ENCODE data around the gene MAN1A2. TPM values are rescaled to one million over a fixed set of nuclear protein-coding genes. Genes with fewer than 3 reads are reported as not detected.
"Not testable (repeated sequence)": the region's sequence is repeated elsewhere in the genome, so short reads cannot be mapped to it uniquely, and the experiment has no call there.

The MAN1A2 gene
- total RNA-seq, 2 experiments from 2014 or later = 18.3 to 22.5 TPM

GRCh38 chr1:117473063-117473462 is 105.8 kb downstream of the MAN1A2 start:
- Mint-ChIP-seq H3K27ac (no peak overlapping the region), H3K9me3 (peaks cover 5% of the 10 kb centered on the region), H3K27me3 (no peaks in the 10 kb centered on the region), H3K36me3 (peaks cover 40% of the 10 kb centered on the region), H3K4me1 (ENCODE audit: low read depth) (no peaks in the 10 kb centered on the region), H3K4me3 (no peak overlapping the region)
- ChIA-PET CTCF (no interaction called here), POLR2A (interaction anchor here (0.6 kb wide), 1 partner anchor 308 kb away, joined by 3 read pairs; no protein-coding TSS in a partner anchor)
- intact Hi-C loops (cut with micrococcal nuclease) = no loop called here
- DNase-seq = no peak

GRCh38 chr1:117475495-117475894 is 108.2 kb downstream of the MAN1A2 start:
- H3K9me3 Mint-ChIP-seq; H3K27ac Mint-ChIP-seq; DNase-seq; H3K4me1 Mint-ChIP-seq (ENCODE audit: low read depth); H3K4me3 Mint-ChIP-seq; POLR2A ChIA-PET; CTCF ChIA-PET; intact Hi-C loops (cut with micrococcal nuclease); H3K27me3 Mint-ChIP-seq: not testable (repeated sequence)
- H3K36me3 Mint-ChIP-seq = peaks cover 42% of the 10 kb centered on the region

GRCh38 chr1:117479086-117479485 is 111.8 kb downstream of the MAN1A2 start:
- POLR2A ChIA-PET = no interaction called here
- no peak overlapping the region for H3K27ac Mint-ChIP-seq
- H3K27me3 Mint-ChIP-seq = no peaks in the 10 kb centered on the region
- no peaks in the 10 kb centered on the region for H3K4me1 Mint-ChIP-seq (ENCODE audit: low read depth)
- peaks cover 5% of the 10 kb centered on the region for H3K9me3 Mint-ChIP-seq
- DNase-seq = no peak
- CTCF ChIA-PET = no interaction called here
- intact Hi-C loops (cut with micrococcal nuclease) = no loop called here
- H3K36me3 Mint-ChIP-seq = peaks cover 58% of the 10 kb centered on the region
- H3K4me3 Mint-ChIP-seq = no peak overlapping the region

GRCh38 chr1:117481410-117481809 is 114.2 kb downstream of the MAN1A2 start:
- Mint-ChIP-seq H3K27me3 (no peaks in the 10 kb centered on the region), H3K4me3 (no peak overlapping the region), H3K36me3 (peaks cover 41% of the 10 kb centered on the region), H3K27ac (no peak overlapping the region), H3K9me3 (no peaks in the 10 kb centered on the region), H3K4me1 (ENCODE audit: low read depth) (no peaks in the 10 kb centered on the region)
- ChIA-PET POLR2A (no interaction called here), CTCF (no interaction called here)
- intact Hi-C loops (cut with micrococcal nuclease) = no loop called here
- no peak for DNase-seq

GRCh38 chr1:117493906-117494305 is 126.7 kb downstream of the MAN1A2 start:
- Mint-ChIP-seq H3K9me3 (no peaks in the 10 kb centered on the region), H3K27ac (no peak overlapping the region), H3K4me1 (ENCODE audit: low read depth) (no peaks in the 10 kb centered on the region), H3K4me3 (no peak overlapping the region), H3K27me3 (no peaks in the 10 kb centered on the region), H3K36me3 (peaks cover 4% of the 10 kb centered on the region)
- DNase-seq = no peak
- ChIA-PET CTCF (interaction anchor here (0.7 kb wide), 1 partner anchor 260 kb away, joined by 3 read pairs; no protein-coding TSS in a partner anchor), POLR2A (no interaction called here)
- intact Hi-C loops (cut with micrococcal nuclease) = loop anchor here (10.0 kb wide), 1 partner anchor 179 kb away; no protein-coding TSS in a partner anchor

GRCh38 chr1:117495068-117495467 is 127.8 kb downstream of the MAN1A2 start:
- Mint-ChIP-seq H3K9me3 (no peaks in the 10 kb centered on the region), H3K36me3 (peaks cover 4% of the 10 kb centered on the region), H3K27me3 (no peaks in the 10 kb centered on the region), H3K4me3 (no peak overlapping the region), H3K27ac (no peak overlapping the region), H3K4me1 (ENCODE audit: low read depth) (no peaks in the 10 kb centered on the region)
- DNase-seq = no peak
- intact Hi-C loops (cut with micrococcal nuclease) = loop anchor here (10.0 kb wide), 1 partner anchor 180 kb away; no protein-coding TSS in a partner anchor
- ChIA-PET CTCF (no interaction called here), POLR2A (no interaction called here)

DNA sequence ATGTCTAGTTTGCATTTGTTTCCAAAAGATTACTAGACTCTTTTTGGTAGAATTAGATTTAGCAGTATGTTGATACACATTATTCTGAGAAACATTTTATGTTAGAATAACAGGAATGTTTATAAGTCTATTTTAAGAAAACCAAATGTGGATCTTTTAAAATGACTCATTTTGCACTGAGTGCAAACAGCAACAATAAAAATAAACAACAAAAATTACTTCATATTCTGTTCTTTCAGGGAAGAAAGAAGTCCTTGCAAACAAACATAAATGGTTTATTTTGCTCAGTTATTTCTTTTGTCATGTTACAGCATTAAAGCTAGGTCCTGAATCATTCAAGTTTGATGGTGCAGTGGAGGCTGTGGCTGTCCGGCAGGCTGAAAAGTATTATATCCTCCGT is 131.8 kb downstream of the MAN1A2 start:
- H3K27ac Mint-ChIP-seq = no peak overlapping the region
- peaks cover 6% of the 10 kb centered on the region for H3K36me3 Mint-ChIP-seq
- ChIA-PET CTCF (no interaction called here), POLR2A (no interaction called here)
- no peak for DNase-seq
- H3K4me3 Mint-ChIP-seq = no peak overlapping the region
- H3K9me3 Mint-ChIP-seq = no peaks in the 10 kb centered on the region
- intact Hi-C loops (cut with micrococcal nuclease) = loop anchor here (10.0 kb wide), 1 partner anchor 184 kb away; no protein-coding TSS in a partner anchor
- H3K4me1 Mint-ChIP-seq (ENCODE audit: low read depth) = no peaks in the 10 kb centered on the region
- H3K27me3 Mint-ChIP-seq = no peaks in the 10 kb centered on the region

- peaks cover 6% of the 10 kb centered on the region for H3K36me3 Mint-ChIP-seq
- POLR2A ChIA-PET = no interaction called here
- intact Hi-C loops (cut with micrococcal nuclease) = no loop called here
- H3K9me3 Mint-ChIP-seq = no peaks in the 10 kb centered on the region
- no peak for DNase-seq
- no peak overlapping the region for H3K4me3 Mint-ChIP-seq
- CTCF ChIA-PET = no interaction called here
- no peaks in the 10 kb centered on the region for H3K4me1 Mint-ChIP-seq (ENCODE audit: low read depth)
- no peak overlapping the region for H3K27ac Mint-ChIP-seq
- H3K27me3 Mint-ChIP-seq = no peaks in the 10 kb centered on the region
Measured at GRCh38 chr1:117500584-117500983, 133.3 kb downstream of the MAN1A2 start.

DNA sequence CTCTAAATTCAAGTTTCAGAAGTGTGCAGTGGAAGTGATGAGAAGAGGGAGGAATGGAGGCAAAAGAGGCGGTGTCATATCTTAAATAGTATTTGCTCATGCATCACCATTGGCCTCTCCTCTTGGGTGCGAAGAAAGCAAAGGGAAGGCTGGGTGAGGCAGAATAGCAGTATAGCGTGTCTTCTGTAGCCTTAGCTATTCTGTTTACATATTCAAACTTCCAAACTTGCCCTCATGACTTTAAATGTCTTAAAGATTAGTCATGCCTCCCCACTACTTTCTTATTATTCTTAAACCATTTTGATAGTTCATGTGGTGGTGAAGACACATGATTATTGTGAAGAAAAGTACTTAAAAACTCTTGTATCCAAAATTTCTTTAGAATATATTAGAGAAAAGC is 134.0 kb downstream of the MAN1A2 start:
- Mint-ChIP-seq H3K36me3 (peaks cover 6% of the 10 kb centered on the region), H3K9me3 (no peaks in the 10 kb centered on the region), H3K27me3 (no peaks in the 10 kb centered on the region), H3K4me3 (no peak overlapping the region), H3K27ac (no peak overlapping the region), H3K4me1 (ENCODE audit: low read depth) (no peaks in the 10 kb centered on the region)
- intact Hi-C loops (cut with micrococcal nuclease) = no loop called here
- ChIA-PET POLR2A (no interaction called here), CTCF (interaction anchor here (1.8 kb wide), 1 partner anchor 12 kb away, joined by 7 read pairs; no protein-coding TSS in a partner anchor)
- DNase-seq = no peak

DNA sequence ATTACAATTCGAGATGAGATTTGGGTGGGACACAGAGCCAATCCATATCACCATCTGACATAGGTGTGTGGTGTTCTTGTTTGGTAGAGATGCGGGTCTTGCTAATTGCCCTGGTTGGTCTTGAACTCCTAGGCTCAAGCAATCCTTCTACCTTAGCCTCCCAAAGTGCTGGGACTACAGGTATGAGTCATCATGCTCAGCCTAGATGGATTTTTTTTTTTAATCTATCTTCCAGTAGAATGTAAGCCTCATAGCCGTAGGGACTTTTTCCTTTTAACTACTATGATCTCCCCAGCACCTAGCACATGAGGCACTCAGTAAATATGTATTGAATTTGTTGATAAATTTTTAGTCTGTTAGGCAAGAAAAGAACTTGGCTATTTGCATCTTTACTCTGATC is 144.0 kb downstream of the MAN1A2 start:
- intact Hi-C loops (cut with micrococcal nuclease) = no loop called here
- ChIA-PET CTCF (interaction anchor here (0.7 to 10.4 kb wide), 4 partner anchors 17 to 385 kb away, joined by 3 to 215 read pairs (median 32); no protein-coding TSS in a partner anchor), POLR2A (no interaction called here)
- DNase-seq = no peak
- no peaks in the 10 kb centered on the region for H3K36me3 Mint-ChIP-seq
- H3K27me3 Mint-ChIP-seq = no peaks in the 10 kb centered on the region
- H3K9me3 Mint-ChIP-seq = no peaks in the 10 kb centered on the region
- H3K4me1 Mint-ChIP-seq (ENCODE audit: low read depth) = no peaks in the 10 kb centered on the region
- H3K27ac Mint-ChIP-seq = no peak overlapping the region
- H3K4me3 Mint-ChIP-seq = no peak overlapping the region

GRCh38 chr1:117512728-117513321 is 145.6 kb downstream of the MAN1A2 start:
- no peak overlapping the region for H3K27ac Mint-ChIP-seq
- no peaks in the 10 kb centered on the region for H3K4me1 Mint-ChIP-seq (ENCODE audit: low read depth)
- H3K4me3 Mint-ChIP-seq = no peak overlapping the region
- intact Hi-C loops (cut with micrococcal nuclease) = loop anchor here (1.0 to 2.0 kb wide), 4 partner anchors 161 to 382 kb away; no protein-coding TSS in a partner anchor
- no peak for DNase-seq
- H3K9me3 Mint-ChIP-seq = no peaks in the 10 kb centered on the region
- POLR2A ChIA-PET = no interaction called here
- no peaks in the 10 kb centered on the region for H3K27me3 Mint-ChIP-seq
- H3K36me3 Mint-ChIP-seq = no peaks in the 10 kb centered on the region
- CTCF ChIA-PET = interaction anchor here (0.6 to 10.4 kb wide), 19 partner anchors 9 to 1525 kb away, joined by 3 to 215 read pairs (median 3); no protein-coding TSS in a partner anchor

- Mint-ChIP-seq H3K36me3 (peaks cover 8% of the 10 kb centered on the region), H3K27me3 (no peaks in the 10 kb centered on the region), H3K4me3 (no peak overlapping the region), H3K9me3 (no peaks in the 10 kb centered on the region), H3K27ac (no peak overlapping the region), H3K4me1 (ENCODE audit: low read depth) (peaks cover 16% of the 10 kb centered on the region)
- no peak for DNase-seq
- ChIA-PET POLR2A (no interaction called here), CTCF (no interaction called here)
- intact Hi-C loops (cut with micrococcal nuclease) = no loop called here
Measured at GRCh38 chr1:117523111-117523510, 155.9 kb downstream of the MAN1A2 start.

GRCh38 chr1:117527074-117527473 is 159.8 kb downstream of the MAN1A2 start:
- H3K27ac Mint-ChIP-seq = no peak overlapping the region
- H3K36me3 Mint-ChIP-seq = peaks cover 10% of the 10 kb centered on the region
- ChIA-PET CTCF (interaction anchor here (0.8 to 4.1 kb wide), 3 partner anchors 8 to 231 kb away, joined by 3 to 24 read pairs (median 7); no protein-coding TSS in a partner anchor), POLR2A (no interaction called here)
- peaks cover 17% of the 10 kb centered on the region for H3K4me1 Mint-ChIP-seq (ENCODE audit: low read depth)
- intact Hi-C loops (cut with micrococcal nuclease) = no loop called here
- no peaks in the 10 kb centered on the region for H3K9me3 Mint-ChIP-seq
- H3K4me3 Mint-ChIP-seq = no peak overlapping the region
- no peak for DNase-seq
- H3K27me3 Mint-ChIP-seq = no peaks in the 10 kb centered on the region

Data from activated CD4-positive, alpha-beta memory T cell treated with anti-CD3 and anti-CD28 coated beads for 36 hours (primary cell).